HG03139 (cell line): ENCODE measurements around the gene MGP.

Source experiments
- ATAC-seq: cut with Tn5 transposase; IDR thresholded peaks from one replicate; pipeline ENCODE4 v1.9.1; 2021; ENCODE audit not compliant: unreplicated experiment

Gene MGP

GRCh38 chr12:14885718-14886221 lies at the start of gene MGP:
Gene MGP, minus strand, starts transcription at chr12:14885854. Its CDS starts 63 bp downstream, at chr12:14885791.
- ATAC-seq, result no peak

GRCh38 chr12:14935031-14935430 lies 49.4 kb upstream of the MGP start:
- ATAC-seq, result no peak

GRCh38 chr12:14934511-14934910 lies 48.9 kb upstream of the MGP start:
- no peak for ATAC-seq

GRCh38 chr12:14931791-14932560 lies 46.3 kb upstream of the MGP start:
- ATAC-seq, result no peak

- no peak for ATAC-seq
These were observed 45.7 kb upstream of the MGP start for GRCh38 chr12:14931359-14931758.

GRCh38 chr12:14930299-14930698 lies 44.6 kb upstream of the MGP start:
- ATAC-seq, result no peak

- ATAC-seq, result no peak
These were observed 43.3 kb upstream of the MGP start for GRCh38 chr12:14928931-14929330.

- no peak for ATAC-seq
These were observed 41.6 kb upstream of the MGP start for GRCh38 chr12:14927267-14927666.

- no peak for ATAC-seq
These were observed 38.9 kb upstream of the MGP start for GRCh38 chr12:14924541-14924940.

GRCh38 chr12:14923944-14924343 lies 38.3 kb upstream of the MGP start:
- ATAC-seq, result no peak

- peak; percentile 42 for ATAC-seq
These were observed 35.6 kb upstream of the MGP start for GRCh38 chr12:14921218-14921617.

GRCh38 chr12:14920475-14921126 lies 34.9 kb upstream of the MGP start:
- peak; percentile 66 for ATAC-seq

- no peak for ATAC-seq
These were observed 33.8 kb upstream of the MGP start for GRCh38 chr12:14919455-14919854.

GRCh38 chr12:14915736-14916135 lies 30.1 kb upstream of the MGP start:
- no peak for ATAC-seq

- no peak for ATAC-seq
These were observed 27.7 kb upstream of the MGP start for GRCh38 chr12:14913381-14913781.

GRCh38 chr12:14911131-14911530 lies 25.5 kb upstream of the MGP start:
- no peak for ATAC-seq

- ATAC-seq, result no peak
These were observed 24.6 kb upstream of the MGP start for GRCh38 chr12:14910090-14910915.

GRCh38 chr12:14907953-14908352 lies 22.3 kb upstream of the MGP start:
- ATAC-seq, result no peak

GRCh38 chr12:14906114-14906513 lies 20.5 kb upstream of the MGP start:
- no peak for ATAC-seq

- no peak for ATAC-seq
These were observed 19.8 kb upstream of the MGP start for GRCh38 chr12:14905269-14906004.

GRCh38 chr12:14904854-14905253 lies 19.2 kb upstream of the MGP start:
- no peak for ATAC-seq
